Breast epithelium (tissue), 4 donors: Measurements from ENCODE around the gene TRNP1. TPM values are rescaled to one million over a fixed set of nuclear protein-coding genes. Genes with fewer than 3 reads are reported as not detected.

Source experiments
- DNase-seq, 2 donors: peaks; one replicate each; pipeline ENCODE4 v3.0.0-alpha.2; 2019; ENCODE audit warnings: low spot score in 2 of 2
- H3K27ac ChIP-seq, 2 donors: fragments of 200-600 bp; sonication (generic) in 1 of 2; one replicate each; pipeline ENCODE4 v1.5.1; 2016 to 2019; ENCODE audit warnings: mild to moderate bottlenecking in 1 of 2
- H3K27me3 ChIP-seq, 2 donors: fragments of 200-600 bp; sonication (generic) in 1 of 2; one replicate each; pipeline versions ENCODE4 v1.5.1 to v1.6.0; 2017 to 2019; ENCODE audit warnings: control low read depth in 1 of 2, mild to moderate bottlenecking in 1 of 2
- H3K36me3 ChIP-seq: fragments of 200-600 bp; one replicate; pipeline ENCODE4 v1.5.1; 2019
- H3K4me1 ChIP-seq, 2 donors: fragments of 200-600 bp; sonication (generic); one replicate each; pipeline ENCODE4 v1.5.1; 2016 to 2019; ENCODE audit warnings: control low read depth in 1 of 2
- H3K4me3 ChIP-seq, 3 donors: fragments of 200-600 bp; sonication (generic); 1 replicate in 2 of 3; 2 replicates in 1 of 3; pipeline ENCODE4 v1.5.1; 2016 to 2019; ENCODE audit warnings: mild to moderate bottlenecking in 3 of 3, moderate library complexity in 2 of 3
- H3K9me3 ChIP-seq, 2 donors: fragments of 200-600 bp; sonication (generic) in 1 of 2; one replicate each; pipeline ENCODE4 v1.5.1; 2016 to 2019; ENCODE audit warnings: control low read depth in 1 of 2
- POLR2A ChIP-seq: fragments of 450-650 bp; IDR thresholded peaks from one replicate; pipeline ENCODE4 v1.6.1; 2016; ENCODE audit warnings: antibody characterized with exemption, mild to moderate bottlenecking, moderate library complexity
- POLR2AphosphoS5 ChIP-seq, 3 donors: sonication (generic); formaldehyde crosslinking; IDR thresholded peaks; one replicate each; pipeline ENCODE4 v1.6.1; 2017; ENCODE audit warnings: antibody characterized with exemption in 3 of 3
- intact Hi-C: fragments of 100-400 bp; cut with DNase I; formaldehyde crosslinking; loops from one replicate; pipeline ENCODE4 v1.15.1; 2023; ENCODE audit warnings: low total_unique reads
- total RNA-seq, 3 donors: library from RNA; depleted of rRNA; stranded (reverse); fragments of >200 nt; gene quantifications; one replicate each; pipeline ENCODE4 v1.1.0, GENCODE V29; 2016
- TF ChIP-seq, protein P1 (sequence below), 3 donors: fragments of 450-650 bp; IDR thresholded peaks; one replicate each; pipeline ENCODE4 v1.5.1; 2016 to 2017; ENCODE audit warnings: antibody characterized with exemption in 3 of 3, mild to moderate bottlenecking in 3 of 3, moderate library complexity in 3 of 3

TRNP1 gene
- total RNA-seq, 3 donors from 2014 or later: 1.6 to 27.8 (median 16.7) TPM

DNA sequence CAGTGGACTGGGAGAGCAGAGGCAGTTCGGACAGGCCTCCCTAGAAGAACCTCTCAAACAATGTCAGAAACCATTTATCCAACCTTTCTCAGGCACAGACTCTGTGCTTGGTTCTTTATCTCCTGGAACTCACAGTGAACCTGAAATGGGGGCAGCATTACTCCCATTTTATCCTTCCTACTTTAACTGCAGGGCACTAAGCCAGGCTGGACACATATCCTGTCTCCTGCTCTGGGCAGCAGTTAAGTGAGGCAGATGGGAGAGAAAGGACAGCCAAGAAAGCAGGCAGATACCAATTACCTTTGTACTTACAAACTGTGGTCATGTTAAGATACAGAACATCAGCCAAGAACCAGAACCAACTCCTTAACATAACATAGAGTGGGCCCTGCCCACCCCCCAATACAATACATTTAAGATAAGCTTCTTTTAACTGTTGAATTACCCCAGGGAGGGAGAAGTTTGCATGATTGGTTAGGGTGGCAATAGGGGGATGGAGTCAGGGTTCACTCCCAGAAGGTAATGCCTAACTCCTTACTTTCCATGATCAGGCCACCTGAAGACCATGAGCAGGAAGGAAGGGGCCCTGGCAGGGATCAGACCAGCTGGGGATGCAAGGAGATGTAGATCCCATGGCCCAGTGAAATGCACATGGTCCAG is 44.1 kb upstream of the TRNP1 start:
- Histone ChIP-seq H3K4me3 (no peak overlapping the region), H3K36me3 (peaks cover 5% of the 10 kb centered on the region), H3K9me3 (no peaks in the 10 kb centered on the region), H3K27me3 (no peaks in the 10 kb centered on the region), H3K27ac (no peak overlapping the region), H3K4me1 (no peaks in the 10 kb centered on the region)
- intact Hi-C loops: no loop called here
- TF ChIP-seq, protein P1, sequence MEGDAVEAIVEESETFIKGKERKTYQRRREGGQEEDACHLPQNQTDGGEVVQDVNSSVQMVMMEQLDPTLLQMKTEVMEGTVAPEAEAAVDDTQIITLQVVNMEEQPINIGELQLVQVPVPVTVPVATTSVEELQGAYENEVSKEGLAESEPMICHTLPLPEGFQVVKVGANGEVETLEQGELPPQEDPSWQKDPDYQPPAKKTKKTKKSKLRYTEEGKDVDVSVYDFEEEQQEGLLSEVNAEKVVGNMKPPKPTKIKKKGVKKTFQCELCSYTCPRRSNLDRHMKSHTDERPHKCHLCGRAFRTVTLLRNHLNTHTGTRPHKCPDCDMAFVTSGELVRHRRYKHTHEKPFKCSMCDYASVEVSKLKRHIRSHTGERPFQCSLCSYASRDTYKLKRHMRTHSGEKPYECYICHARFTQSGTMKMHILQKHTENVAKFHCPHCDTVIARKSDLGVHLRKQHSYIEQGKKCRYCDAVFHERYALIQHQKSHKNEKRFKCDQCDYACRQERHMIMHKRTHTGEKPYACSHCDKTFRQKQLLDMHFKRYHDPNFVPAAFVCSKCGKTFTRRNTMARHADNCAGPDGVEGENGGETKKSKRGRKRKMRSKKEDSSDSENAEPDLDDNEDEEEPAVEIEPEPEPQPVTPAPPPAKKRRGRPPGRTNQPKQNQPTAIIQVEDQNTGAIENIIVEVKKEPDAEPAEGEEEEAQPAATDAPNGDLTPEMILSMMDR (IDR thresholded peaks at IDR 0.05): no peak
- TF ChIP-seq POLR2AphosphoS5 (IDR thresholded peaks at IDR 0.05) (no peak), POLR2A (no peak)
- no peak for DNase-seq

DNA sequence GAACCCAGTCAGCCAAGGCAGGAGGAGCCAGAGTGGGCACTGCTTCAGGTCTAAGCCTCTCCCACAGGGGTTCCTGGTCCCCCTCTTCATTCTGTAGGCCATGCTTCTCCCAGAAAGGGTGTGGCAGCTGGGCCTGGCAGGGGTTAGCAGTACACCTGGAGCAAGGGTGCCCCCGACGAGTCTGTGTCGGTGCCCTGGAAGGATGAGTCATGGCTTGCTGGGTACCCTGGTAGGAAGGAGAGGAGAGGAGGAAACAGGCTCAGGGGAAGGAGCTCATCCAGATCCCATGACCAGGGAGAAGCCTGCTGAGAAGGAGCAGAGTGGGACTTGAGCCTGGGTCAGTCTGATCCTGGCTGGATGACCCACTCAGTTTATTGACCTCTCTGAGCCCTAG is 43.6 kb upstream of the TRNP1 start:
- TF ChIP-seq, protein P1 (IDR thresholded peaks at IDR 0.05): no peak
- no peak for TF ChIP-seq POLR2AphosphoS5 (IDR thresholded peaks at IDR 0.05)
- TF ChIP-seq POLR2A: no peak

DNA sequence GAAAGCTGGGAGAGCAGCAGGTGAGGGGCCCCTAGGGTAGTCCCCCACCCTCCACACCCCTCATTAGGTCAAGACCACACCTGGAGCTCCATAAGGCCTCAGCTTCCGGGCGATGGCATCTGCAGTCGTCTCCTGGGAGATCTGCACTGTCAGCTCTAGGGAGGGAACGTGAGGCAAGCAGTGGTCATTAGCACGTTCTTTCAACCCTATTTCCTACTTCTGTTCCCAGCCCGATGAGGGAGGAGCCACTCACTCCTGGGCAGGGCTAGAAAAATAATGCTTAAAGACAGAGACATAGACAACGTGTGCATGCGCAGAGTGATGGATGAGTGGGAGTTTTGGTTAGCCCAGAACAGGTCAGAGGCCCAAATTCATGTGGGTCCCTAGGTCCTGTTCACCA is 42.9 kb upstream of the TRNP1 start:
- DNase-seq: no peak
- TF ChIP-seq POLR2A (no peak), POLR2AphosphoS5 (IDR thresholded peaks at IDR 0.05) (no peak)
- TF ChIP-seq, protein P1 (IDR thresholded peaks at IDR 0.05): no peak
- H3K36me3 ChIP-seq: peaks cover 3% of the 10 kb centered on the region
- H3K9me3 ChIP-seq: no peaks in the 10 kb centered on the region
- intact Hi-C loops: no loop called here
- no peak overlapping the region for H3K27ac ChIP-seq
- no peaks in the 10 kb centered on the region for H3K27me3 ChIP-seq
- no peak overlapping the region for H3K4me3 ChIP-seq
- no peaks in the 10 kb centered on the region for H3K4me1 ChIP-seq

More for the DNA sequence above, 43.6 kb upstream of the TRNP1 start:
- Histone ChIP-seq H3K36me3 (peaks cover 5% of the 10 kb centered on the region), H3K27ac (no peak overlapping the region), H3K4me3 (no peak overlapping the region), H3K4me1 (no peaks in the 10 kb centered on the region), H3K27me3 (no peaks in the 10 kb centered on the region), H3K9me3 (no peaks in the 10 kb centered on the region)
- intact Hi-C loops: no loop called here
- no peak for DNase-seq

DNA sequence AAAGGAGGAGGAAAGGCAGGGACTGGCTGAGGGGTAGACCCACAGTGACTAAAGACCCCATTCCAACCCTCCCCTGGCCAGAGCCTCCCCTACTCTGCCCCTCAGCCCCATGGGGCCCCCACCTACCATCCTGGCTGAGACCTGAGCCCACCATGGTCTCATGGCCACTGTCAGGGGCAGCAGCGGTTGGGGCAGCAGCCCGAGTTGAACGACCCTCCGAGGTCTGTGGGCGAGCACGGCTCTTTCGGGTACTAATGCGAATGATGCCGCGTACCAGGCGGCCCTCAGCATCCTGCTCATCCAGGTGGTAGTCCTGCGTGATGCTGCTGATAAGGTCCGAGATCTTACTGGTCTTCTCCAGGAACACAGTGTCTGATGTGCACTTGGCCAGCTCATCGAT is 42.3 kb upstream of the TRNP1 start:
- H3K4me1 ChIP-seq: no peaks in the 10 kb centered on the region
- H3K4me3 ChIP-seq: no peak overlapping the region
- H3K36me3 ChIP-seq: no peaks in the 10 kb centered on the region
- DNase-seq: no peak
- intact Hi-C loops: no loop called here
- H3K9me3 ChIP-seq: peaks cover 0 to 3% of the 10 kb centered on the region in 2 donors
- H3K27ac ChIP-seq: no peak overlapping the region
- TF ChIP-seq, protein P1 (IDR thresholded peaks at IDR 0.05): no peak
- TF ChIP-seq POLR2A (no peak), POLR2AphosphoS5 (IDR thresholded peaks at IDR 0.05) (no peak)
- no peaks in the 10 kb centered on the region for H3K27me3 ChIP-seq

DNA sequence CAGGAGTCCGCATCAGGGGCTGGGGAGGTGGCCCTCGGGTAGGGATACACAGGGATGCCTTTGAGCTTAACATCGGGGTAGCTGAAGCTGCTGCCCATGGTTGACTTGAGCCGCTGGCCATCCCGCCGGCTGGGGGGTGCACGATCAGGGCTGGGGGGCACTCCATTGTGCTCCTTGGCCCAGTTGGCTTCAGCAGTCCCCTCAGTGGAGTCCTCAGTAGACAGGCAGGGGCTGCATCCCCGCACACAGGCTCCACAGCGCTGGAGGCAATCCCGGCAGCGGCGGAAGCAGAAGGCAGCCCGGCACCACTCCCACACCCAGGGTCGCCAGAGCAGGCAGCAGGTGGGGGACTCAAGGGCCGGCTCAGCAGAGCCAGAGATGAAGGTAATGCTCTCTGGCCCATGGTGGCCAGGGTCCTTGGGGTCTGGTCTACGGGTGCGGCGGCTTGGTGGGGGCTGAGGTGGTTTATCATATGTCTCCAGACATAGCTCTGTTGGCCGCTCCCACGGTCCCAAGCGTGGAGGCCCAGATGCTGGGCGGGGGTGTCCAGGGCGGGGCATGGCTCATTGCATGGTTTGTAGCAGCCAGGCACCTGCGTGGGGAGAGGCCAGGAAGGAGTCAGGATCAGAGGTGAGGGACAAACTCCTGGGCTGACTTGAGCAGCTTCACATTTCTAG is 41.5 kb upstream of the TRNP1 start:
- TF ChIP-seq, protein P1 (IDR thresholded peaks at IDR 0.05): no peak
- no peak for TF ChIP-seq POLR2A
- TF ChIP-seq POLR2AphosphoS5 (IDR thresholded peaks at IDR 0.05): no peak
- H3K36me3 ChIP-seq: no peaks in the 10 kb centered on the region

More for the DNA sequence above, 41.5 kb upstream of the TRNP1 start:
- Histone ChIP-seq H3K27me3 (no peaks in the 10 kb centered on the region), H3K4me1 (no peaks in the 10 kb centered on the region), H3K4me3 (no peak overlapping the region), H3K27ac (no peak overlapping the region), H3K9me3 (peaks cover 0 to 8% of the 10 kb centered on the region in 2 donors)
- intact Hi-C loops: no loop called here
- DNase-seq: no peak
